NCI-H187 treated with DMSO at 0.1 percent for 48 hours (cell line): ENCODE results near the gene STX8.
"Not testable (repeated sequence)": the region's sequence is repeated elsewhere in the genome, so short reads cannot be mapped to it uniquely, and the experiment has no call there.

ENCODE experiments used
- DNase-seq: peaks from one replicate; lab custom pipeline; 2025; lab: John Stamatoyannopoulos, UW

STX8 gene

GRCh38 chr17:9401434-9401833 lies 174.2 kb downstream of the STX8 start:
- no peak for DNase-seq

DNA sequence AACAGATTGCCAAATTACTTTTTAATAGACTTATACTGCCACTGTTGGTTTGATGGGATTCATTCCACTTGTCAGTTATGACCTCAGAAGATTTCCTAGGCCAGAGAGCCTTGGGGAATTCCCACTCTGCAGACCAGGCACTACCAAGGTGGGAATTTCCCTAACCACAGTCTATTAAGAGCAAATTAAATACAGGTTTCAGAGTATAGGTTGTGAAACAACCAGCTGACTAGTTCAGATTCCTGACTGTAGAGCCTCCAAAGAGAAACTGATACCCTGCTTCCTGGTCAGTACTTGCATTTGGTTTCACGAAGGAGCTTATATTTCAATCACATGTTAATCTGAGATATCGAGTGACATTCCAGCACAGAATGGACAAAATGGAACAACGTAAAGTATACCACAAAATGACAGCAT lies 186.5 kb downstream of the STX8 start:
- DNase-seq = no peak

DNA sequence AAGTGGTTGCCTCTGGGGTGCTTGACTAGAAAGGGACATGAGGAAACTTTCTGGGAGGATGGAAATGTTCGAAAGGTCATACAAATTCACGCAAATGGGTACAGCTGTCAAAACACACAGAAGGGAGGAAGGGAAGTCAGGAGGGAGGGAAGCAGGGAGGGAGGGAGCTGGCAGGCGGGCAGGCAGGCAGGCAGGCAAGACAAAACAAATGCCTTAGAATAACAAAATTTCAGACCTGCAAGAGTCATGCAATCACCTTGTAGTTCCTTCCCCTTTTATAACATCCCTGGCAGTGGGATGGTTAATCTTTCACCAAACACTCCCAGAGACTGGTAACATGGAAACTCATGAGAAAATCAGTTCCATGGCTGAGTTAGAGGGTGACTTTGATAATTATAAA lies 189.2 kb downstream of the STX8 start:
- DNase-seq = no peak

DNA sequence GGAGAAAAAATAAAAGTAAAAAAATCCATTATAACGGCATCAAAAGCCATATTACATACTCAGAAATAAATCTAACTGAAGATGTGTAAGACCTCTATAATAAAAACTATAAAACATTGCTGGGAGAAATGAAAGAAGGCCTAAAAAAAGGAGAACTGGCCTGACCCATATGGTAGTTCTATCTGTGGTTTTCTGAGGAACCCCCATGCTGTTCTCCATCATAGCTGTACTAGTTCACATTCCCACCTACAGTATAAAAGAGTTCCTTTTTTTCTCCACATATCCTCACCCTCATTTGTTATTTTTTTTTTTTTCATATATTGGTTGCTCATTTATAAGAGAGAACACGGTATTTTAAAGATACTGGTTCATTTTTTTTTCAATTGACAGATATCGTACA lies 191.8 kb downstream of the STX8 start:
- DNase-seq = no peak

GRCh38 chr17:9382626-9383025 lies 193.0 kb downstream of the STX8 start:
- no peak for DNase-seq

- no peak for DNase-seq
Measured at GRCh38 chr17:9381068-9381467, 194.6 kb downstream of the STX8 start.

DNA sequence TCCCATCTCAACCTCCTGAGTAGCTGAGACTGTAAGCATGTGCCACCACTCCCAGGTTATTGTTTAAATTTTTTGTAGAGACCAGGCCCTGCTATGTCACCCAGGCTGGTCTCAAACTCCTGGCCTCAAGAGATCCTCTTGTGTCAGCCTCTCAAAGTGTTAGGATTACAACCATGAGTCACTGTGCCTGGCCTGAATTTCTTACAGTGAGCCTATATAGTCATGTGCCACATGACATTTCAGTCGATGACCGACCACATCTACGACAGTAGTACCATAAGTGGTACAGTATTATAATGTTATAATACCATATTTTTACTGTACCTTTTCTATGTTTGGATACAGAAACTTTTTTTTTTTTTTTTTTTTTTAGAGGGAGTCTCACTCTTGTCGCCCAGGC lies 195.3 kb downstream of the STX8 start:
- DNase-seq = no peak

DNA sequence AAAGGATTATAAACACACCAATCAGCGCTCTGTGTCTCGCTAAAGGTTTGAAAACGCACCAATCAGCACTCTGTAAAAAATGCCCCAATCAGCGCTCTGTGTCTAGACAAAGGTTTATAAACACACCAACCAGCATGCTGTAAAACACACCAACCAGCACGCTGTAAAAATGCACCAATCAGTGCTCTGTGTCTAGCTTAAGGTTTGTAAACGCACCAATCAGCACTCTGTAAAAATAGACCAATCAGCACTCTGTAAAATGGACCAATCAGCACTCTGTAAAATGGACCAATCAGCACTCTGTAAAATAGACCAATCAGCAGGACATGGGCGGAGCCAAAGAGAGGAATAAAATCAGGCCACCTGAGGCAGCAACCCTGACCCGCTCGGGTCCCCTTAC lies 199.4 kb downstream of the STX8 start:
- not testable (repeated sequence) for DNase-seq

DNA sequence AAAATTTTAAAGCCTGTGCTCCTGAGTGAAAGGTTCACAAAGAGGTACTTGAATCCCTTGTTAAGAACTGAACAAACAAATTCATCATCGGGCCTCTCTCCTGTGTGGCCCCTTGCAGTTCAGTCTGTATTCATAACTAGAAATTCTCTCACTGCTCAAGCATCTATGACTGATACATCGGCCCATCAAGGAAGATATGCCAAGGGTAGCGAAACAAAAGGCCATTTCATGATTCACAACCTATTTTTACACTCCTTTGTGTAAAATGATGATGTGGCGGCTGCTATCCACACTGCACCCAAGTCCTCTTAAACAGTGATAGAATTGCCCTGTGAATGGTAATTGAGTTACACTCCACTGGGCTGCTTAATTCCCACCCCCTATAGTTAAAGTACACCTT lies 204.6 kb downstream of the STX8 start:
- peak; percentile 80 for DNase-seq

DNA sequence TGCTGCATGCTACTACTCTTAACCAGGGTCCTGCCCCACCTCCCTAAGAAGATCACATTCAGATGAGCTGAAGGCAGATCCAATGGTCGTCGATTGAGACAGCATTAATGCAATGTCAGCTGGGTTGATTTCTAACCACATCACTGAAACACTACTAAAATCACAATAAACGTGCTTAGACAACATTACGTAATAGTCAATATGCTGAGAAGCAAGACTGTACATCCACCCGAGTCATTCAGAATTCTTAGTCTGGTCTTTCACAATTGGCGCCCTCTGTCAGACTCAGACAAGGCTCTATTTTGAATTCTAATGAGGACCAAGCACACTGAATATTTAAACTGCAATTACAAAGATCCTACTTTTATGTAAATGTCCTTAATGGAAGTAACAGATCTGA lies 205.2 kb downstream of the STX8 start:
- no peak for DNase-seq

- DNase-seq = no peak
Measured at GRCh38 chr17:9368631-9369030, 207.0 kb downstream of the STX8 start.

GRCh38 chr17:9367156-9367555 lies 208.5 kb downstream of the STX8 start:
- no peak for DNase-seq

- no peak for DNase-seq
Measured at GRCh38 chr17:9364837-9365430, 210.7 kb downstream of the STX8 start.

DNA sequence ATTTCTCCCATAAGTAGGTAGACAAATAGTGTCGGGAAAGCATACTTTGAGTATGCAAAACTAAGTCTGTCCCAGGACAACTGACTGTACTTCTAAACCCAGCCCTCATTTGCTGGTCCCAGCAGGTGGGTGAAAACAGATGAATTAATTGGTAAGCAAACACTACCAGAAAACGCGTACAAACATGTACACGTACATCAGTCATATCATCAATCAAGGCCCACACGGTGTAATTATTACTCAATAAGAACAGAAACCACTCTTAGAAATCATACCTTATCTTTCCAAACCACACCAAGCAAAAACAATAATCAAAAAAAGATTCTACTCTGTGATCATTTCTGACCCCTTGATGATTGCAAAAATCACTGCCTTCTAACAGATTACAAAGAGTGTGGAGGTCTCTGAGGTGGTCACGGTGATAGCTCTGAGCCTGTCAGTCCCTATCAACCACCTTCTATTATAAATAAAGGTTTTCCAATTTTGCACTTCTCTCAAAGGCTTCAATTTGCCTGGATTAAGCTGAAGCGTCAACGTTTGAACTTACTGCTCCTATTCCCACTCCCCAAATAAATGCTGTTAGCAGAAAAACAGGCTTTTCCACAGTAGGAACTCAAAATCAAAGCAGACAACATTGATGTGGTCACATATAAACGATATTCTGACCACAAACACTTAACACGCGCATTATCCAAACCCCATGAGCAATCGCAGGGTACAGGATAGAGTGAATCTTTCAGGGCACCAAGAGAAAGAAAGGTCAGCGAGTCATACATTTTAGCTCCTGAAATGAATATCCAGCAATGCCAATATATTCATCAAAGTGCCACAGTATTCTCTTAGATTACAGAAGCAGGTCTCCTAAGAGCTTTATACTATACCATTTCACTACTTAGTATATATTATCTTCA lies 211.9 kb downstream of the STX8 start:
- DNase-seq = no peak

- no peak for DNase-seq
Measured at GRCh38 chr17:9361188-9361955, 214.2 kb downstream of the STX8 start.

DNA sequence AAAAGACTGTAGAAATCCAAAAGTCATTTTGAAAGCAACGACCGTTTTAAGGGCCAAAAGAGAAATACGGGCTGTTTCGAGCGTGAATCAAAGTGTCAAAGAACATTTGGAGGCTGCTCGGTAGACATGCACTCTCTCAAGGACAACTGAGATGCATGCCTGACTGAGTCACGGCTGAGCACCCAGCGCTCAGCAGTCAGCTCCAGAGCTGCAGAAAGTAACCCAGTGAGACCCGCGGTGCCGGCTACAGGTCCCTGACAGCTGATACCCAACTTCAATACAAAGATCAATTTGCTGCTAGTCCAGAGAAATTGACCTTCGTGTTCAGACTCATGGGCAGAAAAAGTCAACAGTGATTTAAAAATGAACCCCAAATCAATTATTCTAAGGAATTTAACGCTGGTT lies 214.9 kb downstream of the STX8 start:
- no peak for DNase-seq

GRCh38 chr17:9356488-9356911 lies 219.1 kb downstream of the STX8 start:
- DNase-seq = no peak

DNA sequence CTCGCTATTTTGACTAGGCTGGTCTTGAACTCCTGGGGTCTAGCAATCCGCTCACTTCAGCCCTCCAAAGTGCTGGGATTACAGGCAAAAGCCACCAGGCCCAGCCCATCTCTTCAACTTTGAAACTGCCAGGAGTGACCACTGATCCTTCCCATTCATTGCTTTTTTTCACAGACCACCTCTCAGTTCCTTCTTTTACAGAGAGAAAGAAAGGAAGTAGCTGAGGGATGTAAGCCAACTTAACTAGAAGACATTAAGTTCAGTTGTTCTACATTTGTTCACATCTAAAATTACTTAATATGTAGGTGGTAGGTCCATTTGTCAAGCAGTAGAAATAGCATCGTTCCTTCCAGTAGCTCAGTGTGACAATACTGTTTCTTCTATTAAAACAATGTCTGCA lies 219.8 kb downstream of the STX8 start:
- DNase-seq = no peak

- DNase-seq = not testable (repeated sequence)
Measured at GRCh38 chr17:9355231-9355630, 220.4 kb downstream of the STX8 start.

GRCh38 chr17:9350080-9350479 lies 225.5 kb downstream of the STX8 start:
- DNase-seq = no peak

- no peak for DNase-seq
Measured at GRCh38 chr17:9346296-9346926, 229.2 kb downstream of the STX8 start.

GRCh38 chr17:9343516-9343915 lies 232.1 kb downstream of the STX8 start:
- DNase-seq = no peak
